Endothelial cell of umbilical vein (primary cell): Measurements from ENCODE around the gene PTGES. TPM values are rescaled to one million over a fixed set of nuclear protein-coding genes. Genes with fewer than 3 reads are reported as not detected.
"Not testable (repeated sequence)": the region's sequence is repeated elsewhere in the genome, so short reads cannot be mapped to it uniquely, and the experiment has no call there.

ENCODE experiments used
- BruUV-seq: library from RNA; stranded (reverse); fragments of 400-500 nt; replicated peaks from 2 replicates; lab custom pipeline; 2021; lab: Mats Ljungman, UMichigan
- CTCF ChIA-PET: fragments of 300-600, 350-600 bp; sonication (Branson Sonifier 250); formaldehyde crosslinking; loops from one replicate; lab custom pipeline; 2021; ENCODE audit warnings: antibody characterized with exemption, inconsistent platforms; lab: Charles Lee
- POLR2A ChIA-PET: fragments of 300-600, 350-600 bp; sonication (Branson Sonifier 250); formaldehyde crosslinking; loops from one replicate; lab custom pipeline; 2021; ENCODE audit warnings: antibody characterized with exemption, inconsistent platforms; lab: Charles Lee
- DNase-seq: peaks from one replicate; pipeline ENCODE4 v3.0.0-alpha.2; 2011; ENCODE audit warnings: low read depth, low spot score
- FAIRE-seq: peaks from 2 replicates; lab custom pipeline; 2011; peaks lifted over from hg19 to GRCh38; lab: Jason Lieb, UNC
- H2AFZ ChIP-seq: 2 replicates; pipeline ENCODE4 v1.6.0; 2012; ENCODE audit warnings: low read depth, low read length, control low read depth, inconsistent platforms
- H3K27ac ChIP-seq: 2 replicates; pipeline ENCODE4 v1.5.1; 2011; ENCODE audit warnings: low read depth, mild to moderate bottlenecking, control low read depth, low read length, moderate library complexity; ENCODE audit not compliant: insufficient read depth
- H3K27me3 ChIP-seq, 2 experiments: 2 replicates each; pipeline versions ENCODE4 v1.6.0 to v1.6.1; 2011; ENCODE audit warnings: low read length in 2 of 2, mixed read lengths in 1 of 2; ENCODE audit not compliant: control insufficient read depth in 2 of 2, insufficient read depth in 2 of 2
- H3K36me3 ChIP-seq, 2 experiments: 2 replicates in 1 of 2; 3 replicates in 1 of 2; pipeline ENCODE4 v1.5.1; 2011; ENCODE audit warnings: low read length in 2 of 2, mild to moderate bottlenecking in 1 of 2, moderate library complexity in 1 of 2; ENCODE audit not compliant: control insufficient read depth in 2 of 2, insufficient read depth in 2 of 2; ENCODE audit errors: extremely low read depth in 1 of 2
- H3K4me1 ChIP-seq: 3 replicates; pipeline ENCODE4 v1.5.1; 2011; ENCODE audit warnings: mild to moderate bottlenecking, low read length; ENCODE audit not compliant: control insufficient read depth, insufficient read depth; ENCODE audit errors: extremely low read depth
- H3K4me2 ChIP-seq: 2 replicates; pipeline ENCODE4 v1.6.1; 2011; ENCODE audit warnings: low read length, control low read depth, mixed read lengths; ENCODE audit not compliant: insufficient read depth
- H3K4me3 ChIP-seq, 3 experiments: fragments of 200-600 bp in 1 of 3; sonication (generic), shearing (Covaris generic) in 1 of 3; replicated peaks in 1 of 3; 2 replicates each; pipeline ENCODE4 v1.5.1; 2011 to 2016; ENCODE audit warnings: control low read depth in 3 of 3, low read length in 3 of 3, mild to moderate bottlenecking in 2 of 3, inconsistent platforms in 1 of 3, low read depth in 1 of 3, moderate library complexity in 1 of 3; ENCODE audit not compliant: insufficient read depth in 1 of 3
- H3K79me2 ChIP-seq: 2 replicates; pipeline ENCODE4 v1.6.0; 2012; ENCODE audit warnings: low read length, inconsistent platforms; ENCODE audit not compliant: control insufficient read depth, insufficient read depth
- H3K9ac ChIP-seq: replicated peaks from 2 replicates; pipeline ENCODE3; 2011; ENCODE audit warnings: low read length, control low read depth; ENCODE audit not compliant: insufficient read depth; ENCODE audit errors: extremely low read depth
- H3K9me1 ChIP-seq: replicated peaks from 3 replicates; pipeline ENCODE4 v1.6.0; 2011; ENCODE audit warnings: mild to moderate bottlenecking, low read length; ENCODE audit not compliant: control insufficient read depth, insufficient read depth; ENCODE audit errors: extremely low read depth
- H3K9me3 ChIP-seq: replicated peaks from 2 replicates; pipeline ENCODE4 v1.5.1; 2012; ENCODE audit warnings: low read length, inconsistent platforms; ENCODE audit not compliant: control insufficient read depth, insufficient read depth
- H4K20me1 ChIP-seq: replicated peaks from 2 replicates; pipeline ENCODE3; 2011; ENCODE audit warnings: mild to moderate bottlenecking, low read length; ENCODE audit not compliant: control insufficient read depth, insufficient read depth; ENCODE audit errors: extremely low read depth
- FOS ChIP-seq: IDR thresholded peaks from 2 replicates; pipeline ENCODE4 v1.6.1; 2011; ENCODE audit warnings: mild to moderate bottlenecking, low read length, moderate library complexity, borderline replicate concordance; ENCODE audit not compliant: insufficient read depth
- JUN ChIP-seq: IDR thresholded peaks from 2 replicates; pipeline ENCODE4 v1.6.1; 2011; ENCODE audit warnings: borderline replicate concordance, low read depth; ENCODE audit not compliant: insufficient read length, insufficient read depth
- dilution Hi-C: fragments of 300-500 bp; cut with MboI; formaldehyde crosslinking; loops from one replicate; pipeline ENCODE4 v1.15.0; 2019; ENCODE audit warnings: low sequenced_read_pairs; ENCODE audit not compliant: extremely low pct_ligation_motif_present
- intact Hi-C: fragments of 100-400 bp; cut with micrococcal nuclease; formaldehyde crosslinking; loops from one replicate; pipeline ENCODE4 v1.10.0; 2022
- polyA plus RNA-seq, 4 experiments: library from polyadenylated mRNA; depleted of rRNA in 3 of 4; stranded (reverse) in 3 of 4; unstranded in 1 of 4; fragments of >200 nt; gene quantifications; 2 replicates each; pipeline versions ENCODE4 v1.2.1 to v1.2.3, GENCODE V29; 2011 to 2012; ENCODE audit warnings: missing spikeins in 1 of 4
- total RNA-seq: library from RNA; stranded (reverse); gene quantifications from 2 replicates; pipeline ENCODE4 v1.2.3, GENCODE V29; 2021

The PTGES gene
- total and polyA plus RNA-seq, 2 donors (not counting 3 experiments of a cell fraction or from before 2014, with no cell fraction given), result not detected

DNA sequence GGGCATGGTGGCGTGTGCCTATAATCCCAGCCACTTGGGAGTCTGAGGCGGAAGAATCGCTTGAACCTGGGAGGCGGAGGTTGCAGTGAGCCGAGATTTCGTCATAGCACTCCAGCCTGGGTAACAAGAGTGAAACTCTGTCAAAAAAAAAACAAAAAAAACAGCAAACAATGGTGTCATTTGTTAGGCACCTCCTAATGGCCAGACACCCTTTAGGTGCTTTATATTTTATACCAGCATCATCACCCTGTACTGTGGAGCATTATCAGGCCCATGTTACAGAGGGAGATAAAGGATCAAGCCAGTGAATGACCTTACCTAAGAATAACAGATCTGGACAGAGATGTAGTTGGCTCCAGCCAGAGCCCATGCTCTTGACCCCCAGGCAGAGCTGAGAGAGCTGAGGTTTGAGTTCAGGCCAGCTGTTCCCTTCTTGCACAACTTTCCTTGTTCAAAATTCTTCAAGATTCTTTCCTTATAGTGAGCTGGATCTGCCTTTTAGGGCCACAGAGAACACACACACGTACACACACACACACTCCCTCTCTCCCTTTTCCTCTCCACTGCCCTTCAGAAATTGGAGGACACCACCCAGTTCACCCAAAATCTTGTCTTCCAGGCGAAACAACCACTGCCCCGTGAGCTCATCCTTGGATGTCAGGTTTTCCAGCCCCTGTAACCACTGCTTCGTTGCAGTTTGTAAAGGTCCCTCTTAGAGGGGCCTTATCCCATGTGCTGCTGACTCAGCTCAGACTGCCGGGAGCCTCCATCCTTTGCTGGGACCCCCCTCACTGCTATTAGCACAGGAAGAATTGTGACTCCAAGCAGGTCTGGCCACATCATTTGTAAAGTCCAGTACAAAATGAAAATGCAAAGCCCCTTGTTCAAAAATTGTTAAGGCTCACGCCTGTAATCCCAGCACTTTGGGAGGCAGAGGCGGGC lies 10.4 kb upstream of the PTGES start:
- Histone ChIP-seq H3K4me1 (peaks cover 3% of the 10 kb centered on the region), H3K36me3 (no peaks in the 10 kb centered on the region), H4K20me1 (no peaks in the 10 kb centered on the region), H3K4me3 (no peak overlapping the region), H3K9me3 (no peaks in the 10 kb centered on the region), H3K79me2 (no peaks in the 10 kb centered on the region), H3K9me1 (no peaks in the 10 kb centered on the region), H2AFZ (no peak overlapping the region), H3K27me3 (no peaks in the 10 kb centered on the region), H3K4me2 (no peak overlapping the region), H3K9ac (no peak overlapping the region), H3K27ac (no peak overlapping the region)
- intact Hi-C loops (no loop called here), dilution Hi-C loops (no loop called here)
- DNase-seq (no peak), FAIRE-seq (no peak)
- ChIA-PET POLR2A (no interaction called here), CTCF (interaction anchor here (1.3 to 2.1 kb wide), 5 partner anchors 9 to 41 kb away, joined by 3 to 10 read pairs (median 4); no protein-coding TSS in a partner anchor)
- no peak for TF ChIP-seq JUN
- no TSS peak for BruUV-seq

DNA sequence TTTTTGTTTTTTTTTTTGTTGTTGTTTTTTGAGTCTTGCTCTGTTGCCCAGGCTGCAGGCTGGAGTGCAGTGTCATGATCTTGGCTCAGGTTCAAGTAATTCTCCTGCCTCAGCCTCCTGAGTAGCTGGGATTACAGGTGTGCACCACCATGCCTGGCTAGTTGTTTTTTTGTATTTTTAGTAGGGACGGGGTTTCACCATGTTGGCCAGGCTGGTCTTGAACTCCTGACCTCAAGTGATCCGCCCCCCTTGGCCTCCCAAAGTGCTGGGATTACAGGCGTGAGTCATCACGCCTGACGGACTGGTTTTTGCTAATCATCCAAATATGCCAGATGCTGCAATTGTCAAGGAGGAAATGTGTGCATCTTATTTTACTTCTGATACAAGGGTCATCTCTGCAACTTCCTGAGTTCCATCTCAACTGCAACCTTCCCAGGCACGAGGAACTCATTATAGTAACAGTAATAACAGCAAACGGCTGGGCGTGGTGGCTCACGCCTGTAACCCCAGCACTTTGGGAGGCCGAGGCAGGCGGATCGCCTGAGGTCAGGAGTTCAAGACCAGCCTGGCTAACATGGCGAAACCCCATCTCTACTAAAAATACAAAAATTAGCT lies 9.6 kb upstream of the PTGES start:
- H3K27ac ChIP-seq, H3K27me3 ChIP-seq, FAIRE-seq, H3K9ac ChIP-seq, H3K4me2 ChIP-seq, DNase-seq, H3K79me2 ChIP-seq, BruUV-seq, H3K4me3 ChIP-seq, H3K9me3 ChIP-seq, H2AFZ ChIP-seq, dilution Hi-C loops, H3K36me3 ChIP-seq, intact Hi-C loops, POLR2A ChIA-PET, H4K20me1 ChIP-seq, H3K4me1 ChIP-seq, H3K9me1 ChIP-seq: not testable (repeated sequence)
- CTCF ChIA-PET, result interaction anchor here (1.0 to 1.7 kb wide), 4 partner anchors 8 to 40 kb away, joined by 3 to 4 read pairs (median 4); no protein-coding TSS in a partner anchor
- TF ChIP-seq FOS, result peak; percentile 9
